Frontal cortex (tissue), 4 donors: Measurements from ENCODE around the gene TBC1D22A. TPM values are rescaled to one million over a fixed set of nuclear protein-coding genes. Genes with fewer than 3 reads are reported as not detected.

Experiments
- DNase-seq, 2 donors: peaks; one replicate each; pipeline ENCODE4 v3.0.0; 2012; ENCODE audit warnings: low spot score in 2 of 2
- FAIRE-seq: peaks from 2 replicates; lab custom pipeline; 2012; peaks lifted over from hg19 to GRCh38; lab: Jason Lieb, UNC
- total RNA-seq: library from RNA; depleted of rRNA; stranded (reverse); fragments of >200 nt; gene quantifications from one replicate; pipeline ENCODE4 v1.2.3, GENCODE V29; 2014
- donor health status: control.
- donor health status: control.
- donor health status: control.

The TBC1D22A gene
- total RNA-seq, 1 donor from 2014 or later = 5.3 TPM

GRCh38 chr22:46791201-46791731 is 28.8 kb downstream of the TBC1D22A start:
- peak; percentile 63 to 78 for DNase-seq
- FAIRE-seq = no peak

- DNase-seq (no peak), FAIRE-seq (no peak)
These were observed 29.8 kb downstream of the TBC1D22A start for GRCh38 chr22:46792061-46792796.

- FAIRE-seq (no peak), DNase-seq (no peak)
These were observed 30.4 kb downstream of the TBC1D22A start for GRCh38 chr22:46792841-46793261.

- FAIRE-seq = no peak
- no peak for DNase-seq
These were observed 31.0 kb downstream of the TBC1D22A start for GRCh38 chr22:46793497-46793896.

- no peak for FAIRE-seq
- no peak for DNase-seq
These were observed 31.6 kb downstream of the TBC1D22A start for GRCh38 chr22:46794067-46794466.

- DNase-seq (no peak), FAIRE-seq (no peak)
These were observed 32.0 kb downstream of the TBC1D22A start for GRCh38 chr22:46794491-46794890.

GRCh38 chr22:46795140-46795539 is 32.7 kb downstream of the TBC1D22A start:
- FAIRE-seq = no peak
- DNase-seq = no peak

GRCh38 chr22:46795845-46796565 is 33.6 kb downstream of the TBC1D22A start:
- no peak for FAIRE-seq
- DNase-seq = no peak

- DNase-seq = no peak
- no peak for FAIRE-seq
These were observed 34.2 kb downstream of the TBC1D22A start for GRCh38 chr22:46796566-46797195.

GRCh38 chr22:46797355-46797754 is 34.9 kb downstream of the TBC1D22A start:
- FAIRE-seq (no peak), DNase-seq (peak in 1 of 2 donors; percentile 40)

GRCh38 chr22:46798041-46798365 is 35.6 kb downstream of the TBC1D22A start:
- no peak for DNase-seq
- no peak for FAIRE-seq

- FAIRE-seq (no peak), DNase-seq (peak; percentile 67 to 81)
These were observed 36.2 kb downstream of the TBC1D22A start for GRCh38 chr22:46798366-46799350.

GRCh38 chr22:46799626-46800025 is 37.2 kb downstream of the TBC1D22A start:
- FAIRE-seq = no peak
- DNase-seq = no peak

- DNase-seq (no peak), FAIRE-seq (no peak)
These were observed 37.8 kb downstream of the TBC1D22A start for GRCh38 chr22:46800102-46800857.

GRCh38 chr22:46801331-46801811 is 38.9 kb downstream of the TBC1D22A start:
- FAIRE-seq = no peak
- no peak for DNase-seq

- DNase-seq (no peak), FAIRE-seq (no peak)
These were observed 39.6 kb downstream of the TBC1D22A start for GRCh38 chr22:46801826-46802607.

GRCh38 chr22:46802608-46803027 is 40.2 kb downstream of the TBC1D22A start:
- FAIRE-seq = no peak
- no peak for DNase-seq
